Astrocyte of the cerebellum (primary cell): ENCODE measurements around the gene EREG.
A peak's percentile ranks its signal among the peaks of the same experiment; 100 is the strongest.

Source experiments
- DNase-seq: peaks from one replicate; pipeline ENCODE4 v3.0.0-alpha.2; 2011; ENCODE audit warnings: low read depth
- H3K4me3 ChIP-seq: 2 replicates; pipeline ENCODE4 v1.5.1; 2011; ENCODE audit warnings: mild to moderate bottlenecking, low read depth, low read length, moderate library complexity
- CTCF ChIP-seq: IDR thresholded peaks from 2 replicates; pipeline ENCODE4 v1.5.1; 2012; ENCODE audit warnings: low read length, low read depth, moderate library complexity, mild to moderate bottlenecking; ENCODE audit errors: missing control alignments
- in situ Hi-C: cut with HindIII; loops from 2 replicates; pipeline ENCODE4 v1.10.0; 2017; ENCODE audit warnings: low sequenced_read_pairs

EREG gene

GRCh38 chr4:74364652-74365491 is at the start of gene EREG:
TSS of gene EREG (plus strand) at chr4:74365145. CDS start at chr4:74365309, 164 bp downstream.
- DNase-seq = no peak
- in situ Hi-C loops = no loop called here
- peak within 1 kb of the TSS; percentile 42 for H3K4me3 ChIP-seq
- no peak for TF ChIP-seq CTCF

GRCh38 chr4:74315376-74315775 is 49.6 kb upstream of the EREG start:
- no peak for TF ChIP-seq CTCF
- no peak overlapping the region for H3K4me3 ChIP-seq
- in situ Hi-C loops = no loop called here
- no peak for DNase-seq

- no peak for DNase-seq
- in situ Hi-C loops = no loop called here
- no peak for TF ChIP-seq CTCF
- no peak overlapping the region for H3K4me3 ChIP-seq
Observed at GRCh38 chr4:74316397-74316796, 48.5 kb upstream of the EREG start.

- no peak for DNase-seq
- TF ChIP-seq CTCF = no peak
- no peak overlapping the region for H3K4me3 ChIP-seq
- in situ Hi-C loops = no loop called here
Observed at GRCh38 chr4:74317616-74318246, 47.2 kb upstream of the EREG start.

- in situ Hi-C loops = no loop called here
- TF ChIP-seq CTCF = no peak
- DNase-seq = no peak
- H3K4me3 ChIP-seq = no peak overlapping the region
Observed at GRCh38 chr4:74318276-74318675, 46.7 kb upstream of the EREG start.

- in situ Hi-C loops = no loop called here
- H3K4me3 ChIP-seq = no peak overlapping the region
Observed at GRCh38 chr4:74319470-74319869, 45.5 kb upstream of the EREG start.

More at GRCh38 chr4:74319470-74319869, 45.5 kb upstream of the EREG start:
- TF ChIP-seq CTCF = no peak
- no peak for DNase-seq
